ENCODE results near the gene TBC1D28. TPM values are rescaled to one million over a fixed set of nuclear protein-coding genes. Genes with fewer than 3 reads are reported as not detected.
"Not testable (repeated sequence)": the region's sequence is repeated elsewhere in the genome, so short reads cannot be mapped to it uniquely, and the experiment has no call there.

Gene TBC1D28
- total and polyA plus RNA-seq, 3 donors from 2014 or later = 14.8 to 29.3 (median 21.8) TPM

DNA sequence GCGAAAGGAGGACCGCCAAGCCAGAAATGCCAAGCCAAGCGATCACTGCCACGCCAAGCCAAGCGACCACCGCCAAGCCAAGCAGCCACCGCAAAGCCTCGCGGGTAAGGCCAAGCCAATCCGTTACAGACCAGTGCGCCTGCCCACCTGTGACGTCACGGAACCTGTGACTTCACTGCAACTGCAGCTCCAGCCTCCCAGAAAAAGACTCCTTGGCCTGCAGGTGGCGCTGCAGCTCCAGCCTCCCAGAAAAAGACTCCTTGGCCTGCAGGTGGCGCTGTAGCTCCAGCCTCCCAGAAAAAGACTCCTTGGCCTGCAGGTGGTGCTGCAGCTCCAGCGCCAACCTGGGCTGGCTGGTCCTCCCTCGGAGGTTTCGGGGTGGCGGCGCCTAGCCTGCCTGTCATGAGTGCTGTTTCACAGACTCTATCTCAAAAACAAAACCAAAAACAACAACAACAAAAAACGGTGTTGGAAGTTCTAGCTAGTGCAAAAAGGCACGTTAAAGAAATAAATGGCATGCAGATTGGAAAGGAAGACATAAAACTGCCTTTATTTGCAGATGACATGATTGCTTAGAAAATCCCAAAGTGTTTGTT is 18.6 kb downstream of the TBC1D28 start:
- intact Hi-C loops (cut with DNase I; ENCODE audit: low total_unique reads); H3K36me3 ChIP-seq (ENCODE audit: low read depth, missing control alignments); H3K4me1 ChIP-seq; H3K9me3 ChIP-seq; H3K27me3 ChIP-seq: not testable (repeated sequence)
- WGBS, 2 donors = 3 to 11% methylated on average over 8 to 12 of the region's 22 CpGs
- Histone ChIP-seq H3K4me3 (peak overlapping the region; percentile 49 to 71), H3K27ac (peak overlapping the region; percentile 72 to 74)
- peak; percentile 99 for DNase-seq
- peak; percentile 26 for TF ChIP-seq POLR2A (IDR thresholded peaks at IDR 0.05)
- TF ChIP-seq, protein P1, sequence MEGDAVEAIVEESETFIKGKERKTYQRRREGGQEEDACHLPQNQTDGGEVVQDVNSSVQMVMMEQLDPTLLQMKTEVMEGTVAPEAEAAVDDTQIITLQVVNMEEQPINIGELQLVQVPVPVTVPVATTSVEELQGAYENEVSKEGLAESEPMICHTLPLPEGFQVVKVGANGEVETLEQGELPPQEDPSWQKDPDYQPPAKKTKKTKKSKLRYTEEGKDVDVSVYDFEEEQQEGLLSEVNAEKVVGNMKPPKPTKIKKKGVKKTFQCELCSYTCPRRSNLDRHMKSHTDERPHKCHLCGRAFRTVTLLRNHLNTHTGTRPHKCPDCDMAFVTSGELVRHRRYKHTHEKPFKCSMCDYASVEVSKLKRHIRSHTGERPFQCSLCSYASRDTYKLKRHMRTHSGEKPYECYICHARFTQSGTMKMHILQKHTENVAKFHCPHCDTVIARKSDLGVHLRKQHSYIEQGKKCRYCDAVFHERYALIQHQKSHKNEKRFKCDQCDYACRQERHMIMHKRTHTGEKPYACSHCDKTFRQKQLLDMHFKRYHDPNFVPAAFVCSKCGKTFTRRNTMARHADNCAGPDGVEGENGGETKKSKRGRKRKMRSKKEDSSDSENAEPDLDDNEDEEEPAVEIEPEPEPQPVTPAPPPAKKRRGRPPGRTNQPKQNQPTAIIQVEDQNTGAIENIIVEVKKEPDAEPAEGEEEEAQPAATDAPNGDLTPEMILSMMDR (IDR thresholded peaks at IDR 0.05) = peak; percentile 100

DNA sequence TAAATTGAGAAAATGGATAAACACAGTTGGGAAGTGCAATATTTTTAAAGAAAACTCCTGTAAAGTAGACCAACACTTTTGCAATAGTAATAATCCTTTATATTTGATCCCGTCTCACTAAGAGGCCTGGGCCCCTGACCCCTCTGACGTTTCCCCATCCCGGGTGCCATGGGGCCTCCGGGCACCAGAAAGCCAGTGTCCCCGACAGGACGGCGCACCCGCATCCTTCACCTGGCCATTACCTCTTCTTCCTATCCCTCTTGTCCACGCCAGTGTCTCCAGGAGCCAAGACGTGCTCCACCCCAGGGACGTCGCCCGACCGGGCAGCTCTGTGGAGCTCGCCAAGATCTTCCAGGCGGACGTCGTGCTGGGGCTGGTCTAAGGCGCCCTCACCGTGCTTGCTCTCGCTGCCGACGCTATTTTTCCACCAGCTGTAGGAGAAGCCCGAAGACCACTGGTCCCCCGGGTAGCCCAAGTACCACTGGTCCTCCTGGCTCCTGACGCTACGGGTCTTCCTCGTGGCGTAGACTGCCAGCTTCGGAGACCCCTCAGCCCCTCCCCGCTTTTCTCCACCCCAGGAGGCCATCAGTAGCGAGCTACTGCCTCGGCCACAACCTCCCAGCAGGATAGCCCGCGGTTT is 19.2 kb downstream of the TBC1D28 start:
- H3K4me3 ChIP-seq = peak overlapping the region; percentile 49 to 71
- H3K4me1 ChIP-seq; DNase-seq; H3K27me3 ChIP-seq; intact Hi-C loops (cut with DNase I; ENCODE audit: low total_unique reads); H3K36me3 ChIP-seq (ENCODE audit: low read depth, missing control alignments); H3K9me3 ChIP-seq: not testable (repeated sequence)
- WGBS, 2 donors = 11 to 55% methylated on average over 9 to 16 of the region's 35 CpGs
- peak overlapping the region; percentile 72 to 74 for H3K27ac ChIP-seq

DNA sequence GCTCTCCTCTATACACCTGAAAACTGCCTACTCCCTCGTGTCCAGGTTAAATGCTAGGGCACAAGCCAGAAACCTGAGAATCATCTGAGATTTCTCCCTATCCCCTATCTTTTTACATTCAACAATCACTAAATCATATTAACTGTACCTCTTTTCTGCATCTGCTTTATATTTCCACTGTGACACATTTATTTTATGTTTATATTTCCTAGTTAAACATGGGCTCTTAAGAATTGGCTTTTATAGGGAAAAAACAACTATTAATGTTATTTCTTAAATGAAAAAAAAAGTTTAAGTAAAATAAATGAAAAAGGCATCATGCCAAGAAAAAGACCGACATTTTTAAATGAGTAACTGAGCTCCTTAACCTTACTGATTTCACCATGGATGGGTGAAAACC is 26.6 kb downstream of the TBC1D28 start:
- DNase-seq; H3K27ac ChIP-seq; intact Hi-C loops (cut with DNase I; ENCODE audit: low total_unique reads); H3K36me3 ChIP-seq (ENCODE audit: low read depth, missing control alignments); H3K27me3 ChIP-seq; H3K4me3 ChIP-seq; H3K4me1 ChIP-seq; H3K9me3 ChIP-seq: not testable (repeated sequence)
- 69 to 77% methylated on average over 1 of the region's 2 CpGs for WGBS, 2 donors

DNA sequence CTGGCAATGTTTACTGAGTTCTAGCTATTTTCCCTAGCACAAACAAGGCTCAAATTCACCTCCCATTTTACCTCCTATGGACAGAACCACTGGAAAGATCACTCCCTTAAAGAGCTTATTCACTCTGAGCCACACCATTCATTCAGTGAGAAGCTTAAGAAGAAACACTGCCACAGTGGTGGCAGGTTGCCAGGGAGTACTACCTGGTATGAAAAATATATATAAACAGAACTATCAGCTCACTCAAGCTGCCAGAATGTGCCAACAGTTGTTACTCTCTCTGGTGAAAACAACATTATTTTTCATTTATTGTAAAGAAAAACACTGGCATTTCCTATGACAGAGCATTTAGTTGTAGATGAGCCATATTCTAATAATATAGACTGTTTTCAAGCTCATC is 31.2 kb downstream of the TBC1D28 start:
- H3K4me3 ChIP-seq; DNase-seq; intact Hi-C loops (cut with DNase I; ENCODE audit: low total_unique reads): not testable (repeated sequence)

DNA sequence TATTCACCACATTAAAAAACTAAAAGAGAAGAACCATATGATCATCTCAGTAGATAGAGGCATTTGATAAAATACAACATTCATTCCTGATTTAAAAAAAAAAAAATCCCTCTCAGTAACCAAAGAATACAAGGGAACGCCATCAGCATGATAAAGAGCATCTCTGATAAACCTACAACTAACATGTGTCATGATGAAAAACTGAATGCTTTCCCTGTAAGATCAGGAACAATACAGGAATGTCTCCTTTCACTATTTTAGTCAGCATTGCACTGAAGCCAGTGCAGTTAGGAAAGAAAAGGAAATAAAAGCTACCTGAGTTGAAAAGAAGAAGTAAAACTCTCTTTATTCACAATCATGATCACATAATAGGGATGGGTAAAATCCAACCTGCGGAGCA is 51.1 kb downstream of the TBC1D28 start:
- H3K27ac ChIP-seq; DNase-seq; H3K4me1 ChIP-seq; intact Hi-C loops (cut with DNase I; ENCODE audit: low total_unique reads); H3K4me3 ChIP-seq; H3K36me3 ChIP-seq (ENCODE audit: low read depth, missing control alignments); H3K27me3 ChIP-seq; H3K9me3 ChIP-seq: not testable (repeated sequence)
- WGBS, 2 donors = 82 to 85% methylated on average over 2 of the region's 2 CpGs

More for the DNA sequence above, 31.2 kb downstream of the TBC1D28 start:
- not testable (repeated sequence) for H3K27me3 ChIP-seq; H3K9me3 ChIP-seq; H3K27ac ChIP-seq; H3K4me1 ChIP-seq; H3K36me3 ChIP-seq (ENCODE audit: low read depth, missing control alignments)

Small RNAs within 50 kb of the gene (small RNA-seq; reads per million reads assigned to genes)
- 0 reads per million in 2 donors for gene AC026271.2

Other genes with a start within 250 kb of the TBC1D28 start
- under 1 TPM in 1 of 2 donors, not detected in 1; 0.56 TPM for gene LGALS9C, start 167.6 kb downstream of the TBC1D28 start, total RNA-seq
- 1.2 TPM for gene LGALS9C, start 167.6 kb downstream of the TBC1D28 start, polyA plus RNA-seq (ENCODE audit: insufficient read depth, low read depth, low replicate concordance)
- gene FOXO3B, start 37.9 kb upstream of the TBC1D28 start, total RNA-seq = 10 to 100 TPM; 11.8 to 12.1 TPM
- 3.4 TPM for gene FOXO3B, start 37.9 kb upstream of the TBC1D28 start, polyA plus RNA-seq (ENCODE audit: insufficient read depth, low read depth, low replicate concordance)
- gene FBXW10, start 99.7 kb upstream of the TBC1D28 start, total RNA-seq = 1 to 10 TPM; 7.6 to 8.9 TPM
- gene FBXW10, start 99.7 kb upstream of the TBC1D28 start, polyA plus RNA-seq (ENCODE audit: insufficient read depth, low read depth, low replicate concordance) = 30.9 TPM
- gene TVP23B, start 136.8 kb upstream of the TBC1D28 start, total RNA-seq = 10 to 100 TPM; 49.8 to 51.2 TPM
- 54.3 TPM for gene TVP23B, start 136.8 kb upstream of the TBC1D28 start, polyA plus RNA-seq (ENCODE audit: insufficient read depth, low read depth, low replicate concordance)
- 10 to 100 TPM; 55.4 to 56.1 TPM for gene PRPSAP2, start 213.7 kb upstream of the TBC1D28 start, total RNA-seq
- gene PRPSAP2, start 213.7 kb upstream of the TBC1D28 start, polyA plus RNA-seq (ENCODE audit: insufficient read depth, low read depth, low replicate concordance) = 42.8 TPM

Data from testis (tissue), 3 donors.